Activated CD4-positive, CD25-positive, alpha-beta regulatory T cell treated with anti-CD3 and anti-CD28 coated beads, Interleukin-2, amount 50 U/mL, for 24 hours (primary cell): ENCODE results near the gene PKP4.

Experiments used
- ATAC-seq, 2 donors: fragments of 150-1000 bp; cut with Tn5 transposase; one replicate each; pipeline ENCODE4 v1.10.0; 2021; ENCODE audit warnings: mild to moderate bottlenecking in 1 of 2, moderate library complexity in 1 of 2

Gene PKP4

GRCh38 chr2:158656492-158657229 is 199.9 kb downstream of the PKP4 start:
- ATAC-seq: no peak

- no peak for ATAC-seq
Observed at GRCh38 chr2:158658396-158658795, 201.6 kb downstream of the PKP4 start.

GRCh38 chr2:158659483-158659882 is 202.7 kb downstream of the PKP4 start:
- no peak for ATAC-seq

GRCh38 chr2:158661231-158661630 is 204.5 kb downstream of the PKP4 start:
- no peak for ATAC-seq

GRCh38 chr2:158662421-158662820 is 205.7 kb downstream of the PKP4 start:
- no peak for ATAC-seq

- no peak for ATAC-seq
Observed at GRCh38 chr2:158663796-158664195, 207.0 kb downstream of the PKP4 start.

- ATAC-seq: no peak
Observed at GRCh38 chr2:158664987-158665386, 208.2 kb downstream of the PKP4 start.

GRCh38 chr2:158665536-158666302 is 209.0 kb downstream of the PKP4 start:
- no peak for ATAC-seq

- ATAC-seq: no peak
Observed at GRCh38 chr2:158666969-158667368, 210.2 kb downstream of the PKP4 start.

GRCh38 chr2:158667586-158667985 is 210.8 kb downstream of the PKP4 start:
- no peak for ATAC-seq

GRCh38 chr2:158668001-158668765 is 211.4 kb downstream of the PKP4 start:
- no peak for ATAC-seq

- no peak for ATAC-seq
Observed at GRCh38 chr2:158670292-158670691, 213.5 kb downstream of the PKP4 start.

GRCh38 chr2:158671360-158672245 is 214.9 kb downstream of the PKP4 start:
- ATAC-seq: no peak

GRCh38 chr2:158676295-158676694 is 219.5 kb downstream of the PKP4 start:
- no peak for ATAC-seq

- no peak for ATAC-seq
Observed at GRCh38 chr2:158676696-158677095, 219.9 kb downstream of the PKP4 start.

- ATAC-seq: no peak
Observed at GRCh38 chr2:158677542-158677941, 220.8 kb downstream of the PKP4 start.

GRCh38 chr2:158681816-158682215 is 225.1 kb downstream of the PKP4 start:
- ATAC-seq: no peak

GRCh38 chr2:158685646-158686045 is 228.9 kb downstream of the PKP4 start:
- no peak for ATAC-seq

GRCh38 chr2:158686210-158686691 is 229.5 kb downstream of the PKP4 start:
- ATAC-seq: no peak

- ATAC-seq: no peak
Observed at GRCh38 chr2:158687315-158687714, 230.6 kb downstream of the PKP4 start.

- ATAC-seq: no peak
Observed at GRCh38 chr2:158688721-158689120, 232.0 kb downstream of the PKP4 start.

- ATAC-seq: no peak
Observed at GRCh38 chr2:158689391-158689790, 232.6 kb downstream of the PKP4 start.
